ENCODE results near the gene TRPC4. TPM values are rescaled to one million over a fixed set of nuclear protein-coding genes. Genes with fewer than 3 reads are reported as not detected.

The TRPC4 gene
- total RNA-seq, 4 donors from 2014 or later, result 0.20 to 2.2 (median 0.68) TPM; not detected in 1

DNA sequence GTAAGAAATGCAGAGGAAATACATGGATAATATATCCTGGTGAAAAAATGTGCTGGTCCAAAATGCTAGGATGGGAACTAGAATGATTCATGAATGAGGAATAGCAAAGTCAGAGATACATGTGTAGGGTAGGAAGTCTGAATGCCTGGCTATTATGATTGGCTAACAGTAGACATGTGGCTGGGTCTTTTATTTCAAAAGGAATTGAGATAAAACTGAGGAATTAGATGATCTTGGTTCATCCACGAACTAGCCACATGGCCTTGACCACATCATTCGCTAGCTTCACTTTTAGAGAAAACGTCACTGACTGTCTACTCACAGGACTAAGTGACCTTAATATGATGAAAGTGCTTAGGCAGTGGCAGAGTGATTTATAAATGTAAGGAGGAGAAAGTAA is 103.1 kb downstream of the TRPC4 start:
- TF ChIP-seq POLR2A (IDR thresholded peaks at IDR 0.05) (no peak), EP300 (IDR thresholded peaks at IDR 0.05; ENCODE audit: low read depth) (no peak)
- TF ChIP-seq, protein P1, sequence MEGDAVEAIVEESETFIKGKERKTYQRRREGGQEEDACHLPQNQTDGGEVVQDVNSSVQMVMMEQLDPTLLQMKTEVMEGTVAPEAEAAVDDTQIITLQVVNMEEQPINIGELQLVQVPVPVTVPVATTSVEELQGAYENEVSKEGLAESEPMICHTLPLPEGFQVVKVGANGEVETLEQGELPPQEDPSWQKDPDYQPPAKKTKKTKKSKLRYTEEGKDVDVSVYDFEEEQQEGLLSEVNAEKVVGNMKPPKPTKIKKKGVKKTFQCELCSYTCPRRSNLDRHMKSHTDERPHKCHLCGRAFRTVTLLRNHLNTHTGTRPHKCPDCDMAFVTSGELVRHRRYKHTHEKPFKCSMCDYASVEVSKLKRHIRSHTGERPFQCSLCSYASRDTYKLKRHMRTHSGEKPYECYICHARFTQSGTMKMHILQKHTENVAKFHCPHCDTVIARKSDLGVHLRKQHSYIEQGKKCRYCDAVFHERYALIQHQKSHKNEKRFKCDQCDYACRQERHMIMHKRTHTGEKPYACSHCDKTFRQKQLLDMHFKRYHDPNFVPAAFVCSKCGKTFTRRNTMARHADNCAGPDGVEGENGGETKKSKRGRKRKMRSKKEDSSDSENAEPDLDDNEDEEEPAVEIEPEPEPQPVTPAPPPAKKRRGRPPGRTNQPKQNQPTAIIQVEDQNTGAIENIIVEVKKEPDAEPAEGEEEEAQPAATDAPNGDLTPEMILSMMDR (IDR thresholded peaks at IDR 0.05), result no peak
- Histone ChIP-seq H3K36me3 (no peaks in the 10 kb centered on the region), H3K4me1 (no peaks in the 10 kb centered on the region), H3K9me3 (no peaks in the 10 kb centered on the region), H3K27ac (no peak overlapping the region), H3K27me3 (no peaks in the 10 kb centered on the region), H3K4me3 (no peak overlapping the region)
- WGBS, 2 donors (ENCODE audit: low coverage in 1 of 2), result 86 to 94% methylated on average over 3 of the region's 3 CpGs
- no peak for DNase-seq
- in situ Hi-C loops (cut with MboI; ENCODE audit: low pct_ligation_motif_present in 1 of 4, low pct_unique_long_range_greater_than_20kb in 1 of 4, low sequenced_read_pairs in 3 of 4) (no loop called here), intact Hi-C loops (cut with DNase I; ENCODE audit: low total_unique reads) (no loop called here)

DNA sequence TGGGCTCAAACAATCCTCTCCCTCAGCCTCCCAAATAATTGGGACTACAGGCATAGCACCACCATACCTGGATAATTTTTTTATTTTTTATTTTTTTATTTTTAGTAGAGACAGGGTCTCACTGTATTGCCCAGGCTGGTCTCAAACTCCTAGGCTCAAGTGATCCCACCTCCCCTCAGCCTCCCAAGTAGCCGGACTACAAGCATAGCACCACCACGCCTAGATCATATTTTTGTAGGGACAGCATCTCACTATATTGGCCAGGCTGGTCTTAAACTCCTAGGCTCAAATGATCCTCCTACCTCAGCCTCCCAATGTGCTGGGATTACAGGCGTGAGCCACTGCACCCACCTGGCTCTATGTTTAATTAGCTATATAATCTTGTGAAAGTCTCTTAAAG is 114.2 kb downstream of the TRPC4 start:
- H3K9me3 ChIP-seq, result no peaks in the 10 kb centered on the region
- TF ChIP-seq POLR2AphosphoS5 (IDR thresholded peaks at IDR 0.05) (no peak), EP300 (IDR thresholded peaks at IDR 0.05; ENCODE audit: low read depth) (no peak), POLR2A (IDR thresholded peaks at IDR 0.05) (no peak)
- TF ChIP-seq, protein P1 (IDR thresholded peaks at IDR 0.05), result no peak
- in situ Hi-C loops (cut with MboI; ENCODE audit: low pct_ligation_motif_present in 1 of 4, low pct_unique_long_range_greater_than_20kb in 1 of 4, low sequenced_read_pairs in 3 of 4) (no loop called here), intact Hi-C loops (cut with DNase I; ENCODE audit: low total_unique reads) (no loop called here)
- no peak overlapping the region for H3K27ac ChIP-seq
- DNase-seq, result no peak
- H3K4me3 ChIP-seq, result no peak overlapping the region
- H3K27me3 ChIP-seq, result no peaks in the 10 kb centered on the region
- no peaks in the 10 kb centered on the region for H3K4me1 ChIP-seq
- no peaks in the 10 kb centered on the region for H3K36me3 ChIP-seq
- WGBS, 2 donors (ENCODE audit: low coverage in 1 of 2), result 65 to 77% methylated on average over 3 of the region's 3 CpGs

DNA sequence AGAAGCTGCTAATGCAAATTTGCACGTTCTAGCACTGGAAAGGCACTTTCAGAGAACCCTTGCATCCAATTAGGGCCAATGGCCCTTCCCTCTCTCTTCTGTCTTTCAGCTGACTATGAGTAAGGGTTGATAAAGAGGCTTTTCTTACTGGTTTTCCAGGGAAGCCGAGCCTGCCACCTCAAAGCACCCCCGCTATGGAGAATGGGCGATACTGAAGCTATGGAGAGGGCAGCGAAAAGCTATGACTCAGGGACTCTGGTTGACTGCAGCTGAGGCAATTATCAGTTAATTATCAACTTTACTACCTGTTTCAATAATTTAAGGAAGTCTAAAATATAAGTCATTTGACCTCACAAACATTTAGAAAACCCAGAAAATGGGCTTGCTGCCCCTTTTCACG is 115.8 kb downstream of the TRPC4 start:
- no peak overlapping the region for H3K27ac ChIP-seq
- intact Hi-C loops (cut with DNase I; ENCODE audit: low total_unique reads) (no loop called here), in situ Hi-C loops (cut with MboI; ENCODE audit: low pct_ligation_motif_present in 1 of 4, low pct_unique_long_range_greater_than_20kb in 1 of 4, low sequenced_read_pairs in 3 of 4) (no loop called here)
- WGBS, 2 donors (ENCODE audit: low coverage in 1 of 2), result 54 to 56% methylated on average over 2 to 6 of the region's 6 CpGs
- H3K4me1 ChIP-seq, result no peaks in the 10 kb centered on the region
- TF ChIP-seq POLR2A (IDR thresholded peaks at IDR 0.05) (no peak), EP300 (IDR thresholded peaks at IDR 0.05; ENCODE audit: low read depth) (no peak), POLR2AphosphoS5 (IDR thresholded peaks at IDR 0.05) (no peak)
- TF ChIP-seq, protein P1 (IDR thresholded peaks at IDR 0.05), result no peak
- H3K9me3 ChIP-seq, result no peaks in the 10 kb centered on the region
- DNase-seq, result no peak
- no peaks in the 10 kb centered on the region for H3K36me3 ChIP-seq
- no peaks in the 10 kb centered on the region for H3K27me3 ChIP-seq
- no peak overlapping the region for H3K4me3 ChIP-seq

DNA sequence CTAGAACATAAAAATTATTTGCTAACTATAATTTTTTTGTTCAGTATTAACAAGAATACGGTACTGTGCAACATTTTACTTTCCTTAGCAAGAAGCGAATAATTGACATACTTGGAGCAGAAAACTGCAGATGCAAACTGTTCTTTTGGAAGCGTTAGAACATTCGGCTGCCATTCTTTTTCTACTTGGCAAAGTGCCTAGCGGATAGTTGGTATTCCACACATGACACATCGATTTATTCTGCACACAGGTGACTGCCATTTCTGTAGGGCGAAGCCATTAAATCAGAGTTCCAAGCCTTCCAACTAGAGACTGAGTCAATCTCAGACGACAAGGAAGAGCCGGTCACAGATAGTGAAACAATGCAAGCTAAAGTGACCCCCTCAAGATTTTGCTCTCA is 117.4 kb downstream of the TRPC4 start:
- Histone ChIP-seq H3K9me3 (no peaks in the 10 kb centered on the region), H3K27ac (no peak overlapping the region), H3K4me1 (no peaks in the 10 kb centered on the region), H3K27me3 (no peaks in the 10 kb centered on the region), H3K4me3 (no peak overlapping the region), H3K36me3 (no peaks in the 10 kb centered on the region)
- 83 to 90% methylated on average over 9 of the region's 9 CpGs for WGBS, 2 donors (ENCODE audit: low coverage in 1 of 2)
- in situ Hi-C loops (cut with MboI; ENCODE audit: low pct_ligation_motif_present in 1 of 4, low pct_unique_long_range_greater_than_20kb in 1 of 4, low sequenced_read_pairs in 3 of 4) (no loop called here), intact Hi-C loops (cut with DNase I; ENCODE audit: low total_unique reads) (no loop called here)
- DNase-seq, result no peak
- TF ChIP-seq POLR2AphosphoS5 (IDR thresholded peaks at IDR 0.05), result no peak
- no peak for TF ChIP-seq POLR2A (IDR thresholded peaks at IDR 0.05)
- TF ChIP-seq, protein P1 (IDR thresholded peaks at IDR 0.05), result no peak
- TF ChIP-seq EP300 (IDR thresholded peaks at IDR 0.05; ENCODE audit: low read depth), result no peak

Measured in transverse colon (tissue), 4 donors.